ENCODE measurements around the gene PRDM15.

Gene PRDM15

GRCh38 chr21:41868062-41868710 is 11.0 kb downstream of the PRDM15 start:
- Mint-ChIP-seq H3K27ac (no peak overlapping the region), H3K36me3 (ENCODE audit: low read depth) (no peaks in the 10 kb centered on the region), H3K4me3 (no peak overlapping the region), H3K4me1 (peaks cover 4% of the 10 kb centered on the region), H3K9me3 (no peaks in the 10 kb centered on the region), H3K27me3 (ENCODE audit: low read depth) (no peaks in the 10 kb centered on the region)
- TF ChIP-seq, protein P1, sequence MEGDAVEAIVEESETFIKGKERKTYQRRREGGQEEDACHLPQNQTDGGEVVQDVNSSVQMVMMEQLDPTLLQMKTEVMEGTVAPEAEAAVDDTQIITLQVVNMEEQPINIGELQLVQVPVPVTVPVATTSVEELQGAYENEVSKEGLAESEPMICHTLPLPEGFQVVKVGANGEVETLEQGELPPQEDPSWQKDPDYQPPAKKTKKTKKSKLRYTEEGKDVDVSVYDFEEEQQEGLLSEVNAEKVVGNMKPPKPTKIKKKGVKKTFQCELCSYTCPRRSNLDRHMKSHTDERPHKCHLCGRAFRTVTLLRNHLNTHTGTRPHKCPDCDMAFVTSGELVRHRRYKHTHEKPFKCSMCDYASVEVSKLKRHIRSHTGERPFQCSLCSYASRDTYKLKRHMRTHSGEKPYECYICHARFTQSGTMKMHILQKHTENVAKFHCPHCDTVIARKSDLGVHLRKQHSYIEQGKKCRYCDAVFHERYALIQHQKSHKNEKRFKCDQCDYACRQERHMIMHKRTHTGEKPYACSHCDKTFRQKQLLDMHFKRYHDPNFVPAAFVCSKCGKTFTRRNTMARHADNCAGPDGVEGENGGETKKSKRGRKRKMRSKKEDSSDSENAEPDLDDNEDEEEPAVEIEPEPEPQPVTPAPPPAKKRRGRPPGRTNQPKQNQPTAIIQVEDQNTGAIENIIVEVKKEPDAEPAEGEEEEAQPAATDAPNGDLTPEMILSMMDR (IDR thresholded peaks at IDR 0.05; ENCODE audit: unreplicated experiment in 3 of 3), result no peak

DNA sequence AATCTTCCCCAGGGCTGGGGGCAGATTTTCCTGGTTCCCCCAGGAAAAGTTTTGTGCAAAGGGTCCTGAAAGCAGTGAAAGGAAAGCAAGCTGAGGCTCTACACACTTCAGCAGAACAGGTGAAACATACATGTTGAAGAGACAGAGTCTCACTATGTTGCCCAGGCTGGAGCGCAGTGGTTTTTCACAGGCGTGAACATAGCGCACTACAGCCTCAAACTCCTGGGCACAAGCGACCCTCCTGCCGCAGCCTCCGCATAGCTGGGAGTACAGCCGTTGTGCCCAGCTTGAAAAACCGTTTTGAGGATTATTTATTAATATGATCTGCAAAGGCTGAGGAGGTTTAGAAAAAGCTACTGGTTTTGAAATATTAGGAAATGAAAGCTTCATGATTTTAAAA is 11.8 kb downstream of the PRDM15 start:
- Mint-ChIP-seq H3K27me3 (ENCODE audit: low read depth) (no peaks in the 10 kb centered on the region), H3K9me3 (no peaks in the 10 kb centered on the region), H3K4me1 (peaks cover 5% of the 10 kb centered on the region), H3K36me3 (ENCODE audit: low read depth) (no peaks in the 10 kb centered on the region), H3K27ac (no peak overlapping the region), H3K4me3 (no peak overlapping the region)
- TF ChIP-seq, protein P1 (IDR thresholded peaks at IDR 0.05; ENCODE audit: unreplicated experiment in 3 of 3), result no peak

- no peak overlapping the region for H3K27ac Mint-ChIP-seq
- H3K4me3 Mint-ChIP-seq, result no peak overlapping the region
- no peaks in the 10 kb centered on the region for H3K9me3 Mint-ChIP-seq
- H3K27me3 Mint-ChIP-seq (ENCODE audit: low read depth), result no peaks in the 10 kb centered on the region
- H3K36me3 Mint-ChIP-seq (ENCODE audit: low read depth), result no peaks in the 10 kb centered on the region
- H3K4me1 Mint-ChIP-seq, result peaks cover 5% of the 10 kb centered on the region
- TF ChIP-seq, protein P1 (IDR thresholded peaks at IDR 0.05; ENCODE audit: unreplicated experiment in 3 of 3), result no peak
These were observed 12.8 kb downstream of the PRDM15 start for GRCh38 chr21:41866274-41866809.

DNA sequence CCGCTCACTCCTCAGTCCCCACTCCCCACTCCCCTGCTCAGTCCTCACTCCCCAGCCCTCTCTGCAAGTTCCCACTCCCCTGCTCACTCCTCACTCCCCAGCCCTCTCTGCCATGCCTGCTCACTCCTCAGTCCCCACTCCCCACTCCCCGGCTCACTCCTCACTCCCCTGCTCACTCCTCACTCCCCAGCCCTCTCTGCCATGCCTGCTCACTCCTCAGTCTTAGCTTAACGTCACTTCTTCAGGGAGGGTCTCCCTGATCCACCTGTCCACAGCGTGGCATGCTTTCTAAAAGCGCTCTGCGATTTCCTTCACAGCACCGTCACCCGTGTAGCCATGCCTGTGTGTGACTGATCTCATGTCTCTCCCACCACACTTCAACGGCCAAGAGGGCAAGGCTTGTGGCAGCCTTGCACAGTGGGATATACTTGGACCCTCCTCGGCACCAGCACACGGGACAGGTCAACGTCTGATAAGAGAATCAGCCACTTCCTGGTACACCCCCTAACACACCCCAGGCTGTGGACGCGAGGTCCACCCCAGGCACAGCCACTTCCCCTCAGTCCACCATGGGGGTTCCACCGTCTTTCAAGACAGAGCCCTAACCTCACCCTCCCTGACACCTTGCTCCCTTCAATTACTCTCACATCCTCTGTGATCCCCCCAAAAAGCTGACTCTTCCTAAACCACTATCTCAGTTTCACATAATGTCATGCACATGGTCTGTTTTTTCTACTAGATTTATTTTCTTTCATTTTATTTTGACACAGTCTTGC is 14.0 kb downstream of the PRDM15 start:
- Mint-ChIP-seq H3K27me3 (ENCODE audit: low read depth) (no peaks in the 10 kb centered on the region), H3K4me1 (peaks cover 5% of the 10 kb centered on the region), H3K27ac (no peak overlapping the region), H3K36me3 (ENCODE audit: low read depth) (no peaks in the 10 kb centered on the region), H3K4me3 (no peak overlapping the region), H3K9me3 (no peaks in the 10 kb centered on the region)
- TF ChIP-seq, protein P1 (IDR thresholded peaks at IDR 0.05; ENCODE audit: unreplicated experiment in 3 of 3), result no peak

DNA sequence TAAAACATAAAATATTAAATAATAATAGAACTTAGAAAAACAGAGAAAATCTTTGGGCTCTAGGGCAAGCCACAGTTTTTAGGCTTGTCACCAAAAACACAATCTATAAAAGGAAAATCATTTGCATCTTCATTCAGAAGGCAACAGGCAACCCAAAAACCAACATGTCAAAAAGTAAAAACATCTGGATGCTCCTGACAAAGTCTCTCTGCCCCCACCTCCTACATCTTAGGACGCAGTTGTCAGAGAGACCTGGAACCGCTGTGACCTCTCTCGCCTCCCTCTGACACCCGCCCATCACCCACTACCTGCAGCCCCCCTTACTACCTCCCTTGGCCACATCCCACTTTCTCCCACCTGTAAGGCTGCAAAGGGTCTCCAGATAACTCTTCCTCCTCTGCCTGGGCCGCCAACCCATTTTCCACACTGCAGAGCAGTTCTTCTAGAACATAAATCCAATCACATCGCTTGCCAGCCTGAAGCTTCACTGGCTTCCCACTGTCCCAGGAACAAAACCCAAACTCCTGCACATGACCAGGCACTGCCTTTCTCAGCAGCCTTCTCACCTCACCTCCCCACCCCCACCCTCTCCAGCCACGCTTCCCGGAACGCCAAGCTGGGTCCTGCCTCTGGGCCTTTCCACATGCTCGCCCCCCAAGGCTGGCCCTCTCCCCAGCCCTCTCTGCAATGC is 14.7 kb downstream of the PRDM15 start:
- Mint-ChIP-seq H3K9me3 (no peaks in the 10 kb centered on the region), H3K36me3 (ENCODE audit: low read depth) (no peaks in the 10 kb centered on the region), H3K4me1 (peaks cover 5% of the 10 kb centered on the region), H3K27ac (no peak overlapping the region), H3K4me3 (no peak overlapping the region), H3K27me3 (ENCODE audit: low read depth) (no peaks in the 10 kb centered on the region)
- TF ChIP-seq, protein P1 (IDR thresholded peaks at IDR 0.05; ENCODE audit: unreplicated experiment in 3 of 3), result no peak

All from nephron (organoid).